ENCODE measurements around the gene AKAP13.

DNA sequence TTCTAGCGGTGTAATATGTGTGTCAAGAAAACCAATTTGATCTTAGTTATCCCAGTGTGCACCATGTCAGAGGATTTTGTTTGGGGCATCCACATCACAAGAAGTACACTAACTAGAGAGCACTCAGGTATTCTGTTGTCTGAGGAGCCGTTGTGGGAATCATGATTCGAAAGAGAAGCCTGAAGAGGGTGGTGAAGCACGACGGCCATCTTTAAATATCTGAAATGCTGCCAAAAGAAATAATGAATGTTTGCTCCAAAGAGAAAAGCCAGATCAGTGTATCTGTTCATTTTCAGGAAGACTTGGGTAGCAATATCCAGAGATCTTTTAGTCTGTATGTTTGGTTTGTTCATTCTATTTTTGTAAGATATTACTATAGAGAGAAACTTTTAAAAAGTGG, 233.7 kb downstream of the AKAP13 start:
- TF ChIP-seq, protein P1, sequence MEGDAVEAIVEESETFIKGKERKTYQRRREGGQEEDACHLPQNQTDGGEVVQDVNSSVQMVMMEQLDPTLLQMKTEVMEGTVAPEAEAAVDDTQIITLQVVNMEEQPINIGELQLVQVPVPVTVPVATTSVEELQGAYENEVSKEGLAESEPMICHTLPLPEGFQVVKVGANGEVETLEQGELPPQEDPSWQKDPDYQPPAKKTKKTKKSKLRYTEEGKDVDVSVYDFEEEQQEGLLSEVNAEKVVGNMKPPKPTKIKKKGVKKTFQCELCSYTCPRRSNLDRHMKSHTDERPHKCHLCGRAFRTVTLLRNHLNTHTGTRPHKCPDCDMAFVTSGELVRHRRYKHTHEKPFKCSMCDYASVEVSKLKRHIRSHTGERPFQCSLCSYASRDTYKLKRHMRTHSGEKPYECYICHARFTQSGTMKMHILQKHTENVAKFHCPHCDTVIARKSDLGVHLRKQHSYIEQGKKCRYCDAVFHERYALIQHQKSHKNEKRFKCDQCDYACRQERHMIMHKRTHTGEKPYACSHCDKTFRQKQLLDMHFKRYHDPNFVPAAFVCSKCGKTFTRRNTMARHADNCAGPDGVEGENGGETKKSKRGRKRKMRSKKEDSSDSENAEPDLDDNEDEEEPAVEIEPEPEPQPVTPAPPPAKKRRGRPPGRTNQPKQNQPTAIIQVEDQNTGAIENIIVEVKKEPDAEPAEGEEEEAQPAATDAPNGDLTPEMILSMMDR (IDR thresholded peaks at IDR 0.05), result no peak
- TF ChIP-seq EP300 (IDR thresholded peaks at IDR 0.05), result no peak
